Measurements from ENCODE around the gene SH3TC1. TPM values are rescaled to one million over a fixed set of nuclear protein-coding genes. Genes with fewer than 3 reads are reported as not detected.

SH3TC1 gene
- polyA plus RNA-seq, 3 donors: 36.9 to 85.7 (median 41.9) TPM

DNA sequence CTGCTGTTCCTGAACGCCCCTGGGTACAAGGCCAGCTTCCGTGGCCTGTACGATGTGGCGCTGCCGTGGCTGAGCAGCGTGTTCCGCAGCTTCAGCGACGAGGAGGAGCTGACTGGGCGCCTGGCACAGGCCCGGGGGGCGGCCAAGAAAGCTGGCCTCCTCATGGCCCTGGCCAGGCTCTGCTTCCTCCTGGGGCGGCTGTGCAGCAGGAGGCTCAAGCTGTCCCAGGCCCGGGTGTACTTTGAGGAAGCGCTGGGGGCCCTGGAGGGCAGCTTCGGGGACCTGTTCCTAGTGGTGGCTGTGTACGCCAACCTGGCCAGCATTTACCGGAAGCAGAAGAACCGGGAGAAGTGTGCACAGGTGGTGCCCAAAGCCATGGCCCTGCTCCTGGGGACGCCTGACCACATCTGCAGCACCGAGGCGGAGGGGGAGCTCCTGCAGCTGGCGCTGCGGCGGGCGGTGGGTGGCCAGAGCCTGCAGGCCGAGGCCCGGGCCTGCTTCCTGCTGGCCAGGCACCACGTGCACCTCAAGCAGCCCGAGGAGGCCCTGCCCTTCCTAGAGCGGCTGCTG lies 28.2 kb downstream of the SH3TC1 start:
- peaks cover 49% of the 10 kb centered on the region for H3K4me1 Mint-ChIP-seq
- H3K4me2 ChIP-seq (replicated peaks; ENCODE audit: extremely low read depth, low read length, poor library complexity, severe bottlenecking): no peak overlapping the region
- WGBS (ENCODE audit: insufficient coverage): 10% methylated on average over 31 of the region's 31 CpGs
- no peak overlapping the region for H3K9ac ChIP-seq (ENCODE audit: insufficient read depth, low read length, poor library complexity, severe bottlenecking)
- H3K9me3 ChIP-seq (replicated peaks in 1 of 2; ENCODE audit: control insufficient read depth in 1 of 2, insufficient read depth in 1 of 2, low read length in 2 of 2): no peaks in the 10 kb centered on the region
- H3K9me3 Mint-ChIP-seq: peaks cover 0 to 1% (median 0%) of the 10 kb centered on the region in 7 donors
- no peak overlapping the region for H3K27ac Mint-ChIP-seq
- peaks cover 59 to 69% of the 10 kb centered on the region in 2 donors for H3K36me3 Mint-ChIP-seq
- peaks cover 97% of the 10 kb centered on the region for H4K20me1 ChIP-seq (ENCODE audit: insufficient read depth, low read length)
- no peaks in the 10 kb centered on the region for H3K27me3 ChIP-seq (ENCODE audit: control insufficient read depth in 2 of 2, insufficient read depth in 2 of 2, low read length in 2 of 2)
- H3K4me3 ChIP-seq (replicated peaks in 1 of 3; ENCODE audit: low read depth in 2 of 3, low read length in 3 of 3): no peak overlapping the region
- peaks cover 24% of the 10 kb centered on the region for H3K79me2 ChIP-seq (ENCODE audit: insufficient read depth, low read length)
- intact Hi-C loops (cut with micrococcal nuclease): no loop called here
- peaks cover 0 to 7% (median 2%) of the 10 kb centered on the region in 3 donors for H3K27me3 Mint-ChIP-seq (ENCODE audit: low read depth in 3 of 3)
- TF ChIP-seq, protein P1, sequence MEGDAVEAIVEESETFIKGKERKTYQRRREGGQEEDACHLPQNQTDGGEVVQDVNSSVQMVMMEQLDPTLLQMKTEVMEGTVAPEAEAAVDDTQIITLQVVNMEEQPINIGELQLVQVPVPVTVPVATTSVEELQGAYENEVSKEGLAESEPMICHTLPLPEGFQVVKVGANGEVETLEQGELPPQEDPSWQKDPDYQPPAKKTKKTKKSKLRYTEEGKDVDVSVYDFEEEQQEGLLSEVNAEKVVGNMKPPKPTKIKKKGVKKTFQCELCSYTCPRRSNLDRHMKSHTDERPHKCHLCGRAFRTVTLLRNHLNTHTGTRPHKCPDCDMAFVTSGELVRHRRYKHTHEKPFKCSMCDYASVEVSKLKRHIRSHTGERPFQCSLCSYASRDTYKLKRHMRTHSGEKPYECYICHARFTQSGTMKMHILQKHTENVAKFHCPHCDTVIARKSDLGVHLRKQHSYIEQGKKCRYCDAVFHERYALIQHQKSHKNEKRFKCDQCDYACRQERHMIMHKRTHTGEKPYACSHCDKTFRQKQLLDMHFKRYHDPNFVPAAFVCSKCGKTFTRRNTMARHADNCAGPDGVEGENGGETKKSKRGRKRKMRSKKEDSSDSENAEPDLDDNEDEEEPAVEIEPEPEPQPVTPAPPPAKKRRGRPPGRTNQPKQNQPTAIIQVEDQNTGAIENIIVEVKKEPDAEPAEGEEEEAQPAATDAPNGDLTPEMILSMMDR (IDR thresholded peaks at IDR 0.05): no peak
- peaks cover 48 to 56% of the 10 kb centered on the region in 2 donors for H3K4me1 ChIP-seq (ENCODE audit: control insufficient read depth in 1 of 2, insufficient read depth in 2 of 2, low read length in 2 of 2)
- H3K4me3 Mint-ChIP-seq: no peak overlapping the region
- peak in 2 of 3 donors; percentile 18 to 27 for DNase-seq
- no peak overlapping the region for H3K27ac ChIP-seq (ENCODE audit: low read depth in 1 of 2, low read length in 2 of 2)
- H2AFZ ChIP-seq (ENCODE audit: insufficient read depth, low read depth, low read length, poor library complexity, severe bottlenecking): no peak overlapping the region
- H3K36me3 ChIP-seq (replicated peaks in 1 of 2; ENCODE audit: control insufficient read depth in 1 of 2, insufficient read depth in 2 of 2, low read length in 2 of 2): peaks cover 77 to 82% of the 10 kb centered on the region in 2 donors

DNA sequence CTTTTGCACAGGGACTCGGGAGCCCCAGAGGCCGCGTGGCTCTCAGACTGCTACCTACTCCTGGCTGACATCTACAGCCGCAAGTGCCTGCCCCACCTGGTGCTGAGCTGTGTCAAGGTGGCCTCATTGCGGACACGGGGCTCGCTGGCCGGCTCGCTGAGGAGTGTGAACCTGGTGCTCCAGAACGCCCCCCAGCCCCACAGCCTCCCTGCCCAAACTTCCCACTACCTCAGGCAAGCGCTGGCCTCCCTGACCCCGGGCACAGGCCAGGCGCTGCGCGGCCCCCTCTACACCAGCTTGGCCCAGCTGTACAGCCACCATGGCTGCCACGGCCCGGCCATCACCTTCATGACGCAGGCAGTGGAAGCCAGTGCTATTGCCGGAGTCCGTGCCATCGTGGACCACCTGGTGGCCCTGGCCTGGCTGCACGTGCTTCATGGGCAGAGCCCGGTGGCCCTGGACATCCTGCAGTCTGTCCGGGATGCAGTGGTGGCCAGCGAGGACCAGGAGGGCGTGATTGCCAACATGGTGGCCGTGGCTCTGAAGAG lies 28.8 kb downstream of the SH3TC1 start:
- 87% methylated on average over 27 of the region's 27 CpGs for WGBS (ENCODE audit: insufficient coverage)
- no peaks in the 10 kb centered on the region for H3K27me3 ChIP-seq (ENCODE audit: control insufficient read depth in 2 of 2, insufficient read depth in 2 of 2, low read length in 2 of 2)
- peaks cover 43 to 50% of the 10 kb centered on the region in 2 donors for H3K4me1 ChIP-seq (ENCODE audit: control insufficient read depth in 1 of 2, insufficient read depth in 2 of 2, low read length in 2 of 2)
- Mint-ChIP-seq H3K9me3 (peaks cover 0 to 2% (median 0%) of the 10 kb centered on the region in 7 donors), H3K27ac (no peak overlapping the region), H3K36me3 (peaks cover 58 to 63% of the 10 kb centered on the region in 2 donors), H3K4me3 (no peak overlapping the region), H3K4me1 (peaks cover 45% of the 10 kb centered on the region), H3K27me3 (ENCODE audit: low read depth in 3 of 3) (peaks cover 0 to 7% (median 2%) of the 10 kb centered on the region in 3 donors)
- H3K4me3 ChIP-seq (replicated peaks in 1 of 3; ENCODE audit: low read depth in 2 of 3, low read length in 3 of 3): no peak overlapping the region
- H4K20me1 ChIP-seq (ENCODE audit: insufficient read depth, low read length): peaks cover 97% of the 10 kb centered on the region
- no peak overlapping the region for H3K9ac ChIP-seq (ENCODE audit: insufficient read depth, low read length, poor library complexity, severe bottlenecking)
- H3K4me2 ChIP-seq (replicated peaks; ENCODE audit: extremely low read depth, low read length, poor library complexity, severe bottlenecking): no peak overlapping the region
- no peak overlapping the region for H3K27ac ChIP-seq (ENCODE audit: low read depth in 1 of 2, low read length in 2 of 2)
- H3K36me3 ChIP-seq (replicated peaks in 1 of 2; ENCODE audit: control insufficient read depth in 1 of 2, insufficient read depth in 2 of 2, low read length in 2 of 2): peaks cover 80 to 82% of the 10 kb centered on the region in 2 donors
- intact Hi-C loops (cut with micrococcal nuclease): no loop called here
- DNase-seq: no peak
- no peak overlapping the region for H2AFZ ChIP-seq (ENCODE audit: insufficient read depth, low read depth, low read length, poor library complexity, severe bottlenecking)
- peaks cover 24% of the 10 kb centered on the region for H3K79me2 ChIP-seq (ENCODE audit: insufficient read depth, low read length)
- TF ChIP-seq, protein P1 (IDR thresholded peaks at IDR 0.05): no peak
- H3K9me3 ChIP-seq (replicated peaks in 1 of 2; ENCODE audit: control insufficient read depth in 1 of 2, insufficient read depth in 1 of 2, low read length in 2 of 2): no peaks in the 10 kb centered on the region

Data from CD14-positive monocyte (primary cell).